Embryonic facial prominence (tissue), 1 donor: ENCODE data around the gene SH3RF3.
A peak's percentile ranks its signal among the peaks of the same experiment; 100 is the strongest.
"Not testable (repeated sequence)": the region's sequence is repeated elsewhere in the genome, so short reads cannot be mapped to it uniquely, and the experiment has no call there.

Source experiments
- DNase-seq: peaks from one replicate; pipeline ENCODE4 v3.0.0-alpha.2; 2016; ENCODE audit errors: extremely low spot score

Gene SH3RF3

GRCh38 chr2:109157563-109158105, 28.6 kb downstream of the SH3RF3 start:
- no peak for DNase-seq

GRCh38 chr2:109158237-109158636, 29.2 kb downstream of the SH3RF3 start:
- no peak for DNase-seq

GRCh38 chr2:109159096-109159495, 30.1 kb downstream of the SH3RF3 start:
- DNase-seq, result no peak

GRCh38 chr2:109160714-109161440, 31.9 kb downstream of the SH3RF3 start:
- DNase-seq, result no peak

GRCh38 chr2:109162367-109162766, 33.4 kb downstream of the SH3RF3 start:
- DNase-seq, result not testable (repeated sequence)

- no peak for DNase-seq
These were observed 34.0 kb downstream of the SH3RF3 start for GRCh38 chr2:109162999-109163398.

GRCh38 chr2:109164311-109164710, 35.3 kb downstream of the SH3RF3 start:
- no peak for DNase-seq

- DNase-seq, result no peak
These were observed 35.8 kb downstream of the SH3RF3 start for GRCh38 chr2:109164739-109165221.

GRCh38 chr2:109166811-109167210, 37.8 kb downstream of the SH3RF3 start:
- DNase-seq, result no peak

GRCh38 chr2:109168086-109168485, 39.1 kb downstream of the SH3RF3 start:
- no peak for DNase-seq

GRCh38 chr2:109168716-109169115, 39.7 kb downstream of the SH3RF3 start:
- DNase-seq, result no peak

- DNase-seq, result no peak
These were observed 41.6 kb downstream of the SH3RF3 start for GRCh38 chr2:109170645-109171044.

- DNase-seq, result peak; percentile 27
These were observed 42.7 kb downstream of the SH3RF3 start for GRCh38 chr2:109171444-109172334.

GRCh38 chr2:109172556-109173105, 43.6 kb downstream of the SH3RF3 start:
- DNase-seq, result no peak

GRCh38 chr2:109173311-109174171, 44.5 kb downstream of the SH3RF3 start:
- DNase-seq, result peak; percentile 30

GRCh38 chr2:109174214-109174613, 45.2 kb downstream of the SH3RF3 start:
- no peak for DNase-seq

GRCh38 chr2:109174626-109175349, 45.8 kb downstream of the SH3RF3 start:
- DNase-seq, result no peak

- DNase-seq, result no peak
These were observed 46.3 kb downstream of the SH3RF3 start for GRCh38 chr2:109175350-109175678.

GRCh38 chr2:109176928-109177327, 47.9 kb downstream of the SH3RF3 start:
- no peak for DNase-seq

GRCh38 chr2:109177635-109178034, 48.6 kb downstream of the SH3RF3 start:
- no peak for DNase-seq

GRCh38 chr2:109178968-109179367, 50.0 kb downstream of the SH3RF3 start:
- DNase-seq, result no peak
